Head of caudate nucleus (tissue), 42 donors: ENCODE data around the gene RNPEPL1.
"Not testable (repeated sequence)": the region's sequence is repeated elsewhere in the genome, so short reads cannot be mapped to it uniquely, and the experiment has no call there.

Experiments
- DNase-seq, 42 donors: peaks; one replicate each; pipeline versions ENCODE4 v3.0.0 to v3.0.0-alpha.2; 2020 to 2021; ENCODE audit warnings: mixed read lengths in 7 of 42
- intact Hi-C: fragments of 100-400 bp; cut with DNase I; formaldehyde crosslinking; loops from one replicate; pipeline ENCODE4 v1.15.0; 2022

Gene RNPEPL1

DNA sequence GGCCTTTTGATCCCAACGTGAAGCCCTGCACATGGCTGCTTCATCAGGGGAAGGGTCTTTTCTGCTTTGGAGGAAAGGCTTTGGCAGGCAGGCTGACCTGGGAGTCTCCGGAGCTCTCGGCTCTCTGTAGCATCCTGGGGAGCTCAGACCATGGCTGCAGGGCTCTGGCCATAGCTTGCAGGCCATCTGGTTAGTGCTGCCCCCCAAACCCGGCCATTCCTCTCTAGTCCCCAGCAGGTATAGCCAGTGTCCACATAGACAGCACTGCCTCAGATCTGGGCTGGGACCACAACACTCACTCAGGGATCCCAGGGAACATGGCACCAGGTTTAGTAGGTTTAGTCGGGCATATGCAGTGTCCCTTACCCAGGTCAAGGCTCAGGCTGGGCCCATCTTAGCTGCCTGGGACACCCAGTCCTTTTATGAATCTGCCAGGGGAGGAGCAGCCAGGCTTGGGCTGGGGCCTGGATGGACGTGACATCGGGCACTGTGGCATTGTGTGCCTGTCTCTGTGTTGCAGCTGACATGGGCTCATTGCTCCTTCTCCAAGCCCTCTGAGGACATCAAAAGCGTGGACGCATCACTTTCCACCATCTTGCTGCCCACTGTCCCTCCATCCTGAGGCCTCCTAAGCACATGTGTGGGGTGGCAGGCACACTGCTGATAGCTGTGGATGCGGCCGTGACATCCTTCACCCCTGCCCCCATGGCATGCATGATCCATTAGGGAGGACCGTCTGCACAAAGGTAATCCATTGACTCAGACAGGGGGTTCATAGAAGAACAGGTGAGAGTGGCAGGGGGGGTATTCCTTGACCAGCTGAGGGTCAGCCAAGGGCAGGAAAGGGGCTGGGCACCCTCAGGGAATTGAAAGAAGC lies 37.8 kb downstream of the RNPEPL1 start:
- intact Hi-C loops: no loop called here
- peak in 7 of 42 donors; percentile 0 to 26 (median 4) for DNase-seq

GRCh38 chr2:240611601-240612210 lies 43.4 kb downstream of the RNPEPL1 start:
- intact Hi-C loops: no loop called here
- peak in 11 of 42 donors; percentile 3 to 38 (median 15) for DNase-seq

- no peak for DNase-seq
- intact Hi-C loops: no loop called here
Observed at GRCh38 chr2:240613781-240614180, 45.5 kb downstream of the RNPEPL1 start.

- intact Hi-C loops: no loop called here
Observed at GRCh38 chr2:240614391-240614790, 46.1 kb downstream of the RNPEPL1 start.

DNA sequence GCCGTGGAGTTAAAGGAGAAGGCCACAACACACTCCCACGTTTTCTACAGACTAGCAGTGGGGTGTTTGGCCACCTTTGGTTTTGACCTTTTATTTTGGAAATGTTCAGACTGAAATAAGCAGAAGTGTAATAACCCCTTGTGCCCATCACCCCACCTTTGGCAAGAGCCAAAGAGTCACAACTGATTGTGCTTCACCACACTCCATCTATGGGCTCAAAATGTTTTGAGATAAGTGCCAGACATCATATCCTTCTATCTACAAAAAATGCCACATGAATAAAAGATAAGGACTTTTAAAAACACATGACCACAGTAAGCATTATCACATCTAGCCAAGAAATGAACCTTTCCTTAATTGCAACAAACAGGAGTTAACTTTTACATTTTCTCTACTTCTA lies 47.1 kb downstream of the RNPEPL1 start:
- peak in 1 of 42 donors; percentile 1 for DNase-seq
- intact Hi-C loops: no loop called here

More at GRCh38 chr2:240614391-240614790, 46.1 kb downstream of the RNPEPL1 start:
- peak in 5 of 42 donors; percentile 1 to 20 (median 6) for DNase-seq

GRCh38 chr2:240615820-240616547 lies 47.7 kb downstream of the RNPEPL1 start:
- peak in 13 of 42 donors; percentile 1 to 36 (median 8) for DNase-seq
- intact Hi-C loops: no loop called here

DNA sequence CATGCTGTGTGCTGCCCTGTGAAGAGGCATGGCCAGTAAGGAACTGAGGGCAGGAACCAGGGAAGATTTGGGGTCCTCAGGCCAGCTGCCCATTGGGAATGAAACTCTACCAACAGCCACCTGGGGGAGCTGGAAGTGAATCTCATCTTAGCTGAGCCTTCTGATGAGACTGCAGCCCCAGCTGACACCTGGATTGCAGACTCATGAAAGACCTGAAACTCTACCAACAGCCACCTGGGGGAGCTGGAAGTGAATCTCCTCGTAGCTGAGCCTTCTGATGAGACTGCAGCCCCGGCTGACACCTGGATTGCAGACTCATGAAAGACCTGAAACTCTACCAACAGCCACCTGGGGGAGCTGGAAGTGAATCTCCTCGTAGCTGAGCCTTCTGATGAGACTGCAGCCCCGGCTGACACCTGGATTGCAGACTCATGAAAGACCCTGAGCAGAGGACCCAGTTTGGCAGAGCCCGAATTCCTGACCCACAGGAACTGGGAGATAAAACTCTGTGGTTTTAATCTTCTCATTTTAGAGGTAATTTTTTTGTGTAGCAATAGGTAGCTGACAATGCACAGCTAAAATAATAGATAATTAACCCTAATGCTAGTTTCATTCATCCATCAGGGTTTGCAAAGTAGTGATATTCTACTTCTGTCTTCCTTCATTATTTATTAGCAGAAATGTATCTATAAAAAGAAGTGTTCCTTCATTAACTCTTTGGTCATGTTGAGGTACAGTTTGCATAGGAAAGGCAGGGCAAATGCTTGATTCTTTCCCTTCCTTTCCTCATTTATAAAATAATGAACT lies 48.8 kb downstream of the RNPEPL1 start:
- DNase-seq: peak in 5 of 42 donors; percentile 0 to 10 (median 2)

DNA sequence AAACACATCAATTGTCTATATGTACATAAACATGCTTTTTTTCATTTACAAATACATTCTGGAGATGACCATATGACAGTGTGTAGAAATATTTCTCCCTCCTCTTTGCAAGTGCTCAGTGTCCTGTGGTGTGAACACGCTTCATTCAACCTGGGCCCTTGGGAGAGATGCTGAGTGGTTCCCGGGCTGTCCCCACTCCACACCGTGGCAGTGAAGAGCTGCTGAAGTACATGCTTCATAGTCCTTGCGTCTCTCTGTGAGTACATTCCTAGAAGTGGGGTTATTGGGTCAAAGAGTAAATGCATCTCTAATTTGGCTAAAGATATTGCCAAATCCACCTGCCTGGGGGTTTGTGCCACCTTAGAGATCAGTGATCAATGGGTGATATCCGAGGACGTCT lies 50.5 kb downstream of the RNPEPL1 start:
- intact Hi-C loops: no loop called here
- DNase-seq: peak in 4 of 42 donors; percentile 3 to 12 (median 5)

More for the DNA sequence above, 48.8 kb downstream of the RNPEPL1 start:
- intact Hi-C loops: not testable (repeated sequence)

DNA sequence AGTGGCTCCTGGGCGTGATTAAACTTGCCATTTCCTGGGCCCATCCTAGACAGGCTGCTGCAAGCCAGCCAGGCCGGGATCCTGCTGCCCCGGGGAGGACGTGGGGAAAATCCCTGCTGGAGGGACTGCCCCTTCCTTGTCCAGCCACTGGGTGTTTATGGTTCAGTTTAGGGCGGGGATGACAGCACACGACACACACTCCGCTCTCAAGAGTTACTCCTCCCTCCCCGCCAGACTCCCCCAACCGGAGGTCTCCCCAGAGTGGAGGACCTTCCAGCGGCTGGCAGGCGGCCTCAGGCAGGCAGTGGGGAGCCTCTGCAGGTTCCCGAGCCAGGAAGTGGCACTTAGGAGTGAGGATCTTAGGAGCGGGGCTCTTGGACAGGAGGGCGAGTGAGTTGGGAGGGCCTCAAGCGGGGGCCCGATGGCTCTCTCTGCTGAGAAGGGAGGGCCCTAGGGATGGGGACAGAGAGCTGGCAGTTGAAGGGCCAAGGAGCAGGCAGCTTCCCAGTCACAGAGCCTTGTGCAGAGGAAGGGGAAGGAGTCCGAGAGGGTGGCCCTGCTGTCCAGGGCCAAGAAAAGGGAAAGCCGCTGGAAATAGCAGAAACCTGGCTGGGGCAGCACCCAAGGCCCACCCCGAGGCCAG lies 51.3 kb downstream of the RNPEPL1 start:
- DNase-seq: peak in 13 of 42 donors; percentile 0 to 22 (median 4)
- intact Hi-C loops: no loop called here

GRCh38 chr2:240620149-240620731 lies 52.0 kb downstream of the RNPEPL1 start:
- DNase-seq: peak in 10 of 42 donors; percentile 0 to 30 (median 4)
- intact Hi-C loops: no loop called here

GRCh38 chr2:240620859-240621258 lies 52.6 kb downstream of the RNPEPL1 start:
- intact Hi-C loops: no loop called here
- DNase-seq: peak in 15 of 42 donors; percentile 0 to 39 (median 12)

- intact Hi-C loops: no loop called here
- peak in 10 of 42 donors; percentile 1 to 34 (median 4) for DNase-seq
Observed at GRCh38 chr2:240622060-240622411, 53.8 kb downstream of the RNPEPL1 start.

DNA sequence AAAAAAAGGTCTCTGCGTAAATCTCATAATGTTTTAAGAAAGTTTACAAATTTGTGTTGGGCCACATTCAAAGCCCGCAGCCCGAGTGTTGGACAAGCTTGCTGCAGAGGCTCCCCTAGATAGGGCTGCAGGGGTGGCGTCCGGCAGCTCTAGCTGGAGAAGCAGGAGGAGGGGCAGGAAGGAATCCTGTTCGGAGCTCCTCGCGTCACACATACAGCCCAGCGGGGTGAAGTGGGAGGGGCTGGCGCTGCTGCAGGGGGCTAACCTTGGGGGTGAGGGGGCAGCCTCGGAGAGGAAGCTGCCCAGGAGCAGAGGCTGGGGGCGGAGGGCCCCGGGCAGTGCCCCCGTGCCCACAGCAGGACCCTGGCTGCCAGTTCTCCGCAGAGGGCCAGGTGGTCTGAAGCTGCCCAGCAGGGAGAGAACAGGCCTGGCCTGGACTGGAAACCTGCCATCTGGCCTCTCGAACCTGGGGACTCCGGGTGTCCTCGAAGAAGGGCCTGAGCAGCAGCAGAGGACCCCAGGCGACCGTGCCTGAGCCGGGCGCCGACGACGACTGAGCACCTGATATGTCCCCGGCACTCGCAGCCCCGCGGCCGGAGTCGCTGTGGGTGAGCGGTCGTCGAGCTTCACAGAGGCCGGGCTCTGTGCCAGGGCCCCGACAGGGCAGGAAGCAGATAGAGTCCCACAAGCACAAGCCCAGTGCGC lies 54.4 kb downstream of the RNPEPL1 start:
- intact Hi-C loops: no loop called here
- DNase-seq: peak in 14 of 42 donors; percentile 1 to 46 (median 13)

DNA sequence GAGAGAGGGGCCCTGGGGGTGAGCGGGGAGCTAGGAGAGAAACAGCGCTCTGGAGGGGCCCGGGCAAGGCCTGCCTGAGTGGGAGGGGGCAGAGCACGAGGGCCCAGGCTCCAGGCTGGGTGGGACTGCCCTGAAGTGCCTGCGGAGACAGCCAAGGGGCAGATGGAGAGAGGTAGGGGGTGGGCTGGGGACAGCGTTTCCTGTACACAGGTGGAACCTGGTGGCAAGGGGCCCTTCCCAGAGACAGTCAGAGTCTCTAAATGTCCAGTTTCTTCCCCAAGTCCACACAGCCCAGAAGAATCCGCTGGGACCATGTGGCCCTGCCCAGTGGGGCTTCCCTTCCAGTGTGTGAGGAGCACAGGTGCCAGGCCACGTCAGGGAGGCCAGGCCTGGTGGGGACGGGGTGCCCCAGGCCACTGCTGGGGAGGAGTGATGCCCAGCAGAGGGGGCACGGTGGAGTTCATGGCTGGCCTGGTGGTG lies 55.3 kb downstream of the RNPEPL1 start:
- intact Hi-C loops: no loop called here
- DNase-seq: peak in 13 of 42 donors; percentile 0 to 21 (median 3)

- peak in 13 of 42 donors; percentile 1 to 40 (median 6) for DNase-seq
- intact Hi-C loops: no loop called here
Observed at GRCh38 chr2:240624011-240624949, 56.0 kb downstream of the RNPEPL1 start.
